GM13976 (cell line): ENCODE measurements around the gene LEFTY2.
"Not testable (repeated sequence)": the region's sequence is repeated elsewhere in the genome, so short reads cannot be mapped to it uniquely, and the experiment has no call there.

ENCODE experiments used
- DNase-seq: peaks from one replicate; pipeline ENCODE4 v3.0.0; 2012; ENCODE audit warnings: low spot score
- in situ Hi-C: fragments of 300-500 bp; cut with MboI; formaldehyde crosslinking; loops from one replicate; pipeline ENCODE4 v1.12.0; 2022; ENCODE audit warnings: low sequenced_read_pairs, mixed read lengths, inconsistent platforms; ENCODE audit not compliant: unreplicated experiment
- TF ChIP-seq, protein P1 (sequence below): IDR thresholded peaks from 2 replicates; pipeline ENCODE4 v1.5.1; 2012; ENCODE audit warnings: borderline replicate concordance, mild to moderate bottlenecking; ENCODE audit not compliant: insufficient read depth; ENCODE audit errors: extremely low read depth, missing control alignments, control extremely low read depth

The LEFTY2 gene

DNA sequence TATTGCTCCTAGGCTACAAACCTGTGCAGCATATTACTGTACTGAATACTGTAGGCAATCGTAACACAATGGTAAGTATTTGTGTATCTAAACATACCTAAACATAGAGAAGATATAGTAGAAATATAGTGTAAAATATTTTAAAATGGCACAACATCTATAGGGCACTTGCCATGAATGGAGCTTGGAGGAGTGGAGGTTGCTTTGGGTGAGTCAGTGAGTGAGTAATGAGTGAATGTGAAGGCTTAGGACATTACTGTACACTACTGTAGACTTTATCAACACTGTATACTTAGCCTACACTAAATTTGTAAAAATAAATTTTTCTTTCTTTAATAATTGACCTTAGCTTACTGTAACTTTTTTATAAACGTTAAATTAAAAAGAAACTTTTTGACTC lies 7.9 kb downstream of the LEFTY2 start:
- TF ChIP-seq, protein P1, sequence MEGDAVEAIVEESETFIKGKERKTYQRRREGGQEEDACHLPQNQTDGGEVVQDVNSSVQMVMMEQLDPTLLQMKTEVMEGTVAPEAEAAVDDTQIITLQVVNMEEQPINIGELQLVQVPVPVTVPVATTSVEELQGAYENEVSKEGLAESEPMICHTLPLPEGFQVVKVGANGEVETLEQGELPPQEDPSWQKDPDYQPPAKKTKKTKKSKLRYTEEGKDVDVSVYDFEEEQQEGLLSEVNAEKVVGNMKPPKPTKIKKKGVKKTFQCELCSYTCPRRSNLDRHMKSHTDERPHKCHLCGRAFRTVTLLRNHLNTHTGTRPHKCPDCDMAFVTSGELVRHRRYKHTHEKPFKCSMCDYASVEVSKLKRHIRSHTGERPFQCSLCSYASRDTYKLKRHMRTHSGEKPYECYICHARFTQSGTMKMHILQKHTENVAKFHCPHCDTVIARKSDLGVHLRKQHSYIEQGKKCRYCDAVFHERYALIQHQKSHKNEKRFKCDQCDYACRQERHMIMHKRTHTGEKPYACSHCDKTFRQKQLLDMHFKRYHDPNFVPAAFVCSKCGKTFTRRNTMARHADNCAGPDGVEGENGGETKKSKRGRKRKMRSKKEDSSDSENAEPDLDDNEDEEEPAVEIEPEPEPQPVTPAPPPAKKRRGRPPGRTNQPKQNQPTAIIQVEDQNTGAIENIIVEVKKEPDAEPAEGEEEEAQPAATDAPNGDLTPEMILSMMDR = no peak
- in situ Hi-C loops = no loop called here
- DNase-seq = no peak

DNA sequence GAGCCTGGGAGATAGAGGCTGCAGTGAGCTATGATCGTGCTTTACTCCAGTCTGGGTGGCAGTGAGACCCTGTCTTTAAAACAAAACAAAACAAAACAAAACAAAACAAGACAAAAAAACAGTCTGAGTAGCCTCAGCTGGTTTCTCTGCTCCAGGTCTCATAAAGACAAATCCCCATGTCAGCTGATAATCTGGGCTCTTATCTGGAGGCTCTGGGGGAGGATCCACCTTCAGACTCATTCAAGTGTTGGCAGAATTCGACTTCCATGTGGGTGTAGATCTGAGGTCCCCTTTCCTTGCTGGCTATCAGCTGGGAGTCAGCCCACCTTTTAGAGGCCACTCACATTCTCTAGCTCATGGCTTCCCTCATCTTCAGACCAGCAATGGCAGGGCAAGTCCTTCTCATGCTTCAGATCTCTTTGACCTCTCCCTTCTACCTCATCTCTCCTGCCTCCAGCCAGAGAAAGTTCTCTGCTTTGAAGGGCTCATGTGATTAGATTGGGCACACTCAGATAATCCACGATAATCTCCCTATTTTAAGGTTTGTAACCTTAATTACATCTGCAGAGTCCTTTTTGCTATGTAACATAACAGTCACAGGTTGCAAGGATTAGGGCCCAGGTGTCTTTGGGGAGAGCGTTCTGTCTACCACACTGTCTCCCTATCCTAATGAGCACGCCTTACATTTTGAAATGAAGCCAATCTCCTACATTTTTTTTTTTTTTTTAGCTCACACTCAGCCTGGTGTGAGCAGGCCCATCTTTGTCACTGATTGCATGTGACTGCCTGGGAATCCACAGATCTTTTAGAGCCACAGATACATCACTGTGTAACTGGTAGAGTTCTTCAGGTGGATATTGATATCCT lies 9.5 kb downstream of the LEFTY2 start:
- in situ Hi-C loops = no loop called here
- TF ChIP-seq, protein P1 = no peak
- no peak for DNase-seq

DNA sequence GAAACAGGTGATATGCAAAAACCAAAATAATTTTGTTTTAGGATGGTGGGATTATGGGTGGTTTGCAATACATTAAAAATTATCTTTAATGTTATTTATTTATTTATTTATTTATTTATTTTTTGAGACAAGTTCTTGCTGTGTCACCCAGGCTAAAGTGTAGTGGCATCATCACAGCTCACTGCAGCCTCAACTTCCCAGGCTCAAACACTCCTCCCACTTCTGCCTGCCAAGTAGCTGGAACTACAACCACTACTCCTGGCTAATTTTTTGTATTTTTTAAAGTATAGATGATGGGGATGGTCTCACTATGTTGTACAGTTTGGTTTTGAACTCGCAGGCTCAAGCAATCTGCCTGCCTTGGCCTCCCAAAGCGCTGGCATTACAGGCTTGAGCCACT lies 10.5 kb downstream of the LEFTY2 start:
- no peak for DNase-seq
- in situ Hi-C loops = no loop called here
- TF ChIP-seq, protein P1 = no peak

DNA sequence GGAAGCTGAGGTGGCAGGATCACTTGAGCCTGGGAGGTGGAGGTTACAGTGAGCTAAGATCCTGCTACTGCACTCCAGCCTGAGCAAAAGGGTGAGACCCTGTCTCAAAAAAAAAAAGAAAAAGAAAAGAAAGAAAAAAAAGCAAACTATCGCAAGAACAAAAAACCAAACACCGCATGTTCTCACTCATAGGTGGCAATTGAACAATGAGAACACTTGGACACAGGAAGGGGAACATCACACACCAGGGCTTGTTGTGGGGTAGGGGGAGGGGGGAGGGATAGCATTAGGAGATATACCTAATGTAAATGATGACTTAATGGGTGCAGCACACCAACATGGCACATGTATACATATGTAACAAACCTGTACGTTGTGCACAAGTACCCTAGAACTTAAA lies 11.6 kb downstream of the LEFTY2 start:
- DNase-seq, in situ Hi-C loops: not testable (repeated sequence)

DNA sequence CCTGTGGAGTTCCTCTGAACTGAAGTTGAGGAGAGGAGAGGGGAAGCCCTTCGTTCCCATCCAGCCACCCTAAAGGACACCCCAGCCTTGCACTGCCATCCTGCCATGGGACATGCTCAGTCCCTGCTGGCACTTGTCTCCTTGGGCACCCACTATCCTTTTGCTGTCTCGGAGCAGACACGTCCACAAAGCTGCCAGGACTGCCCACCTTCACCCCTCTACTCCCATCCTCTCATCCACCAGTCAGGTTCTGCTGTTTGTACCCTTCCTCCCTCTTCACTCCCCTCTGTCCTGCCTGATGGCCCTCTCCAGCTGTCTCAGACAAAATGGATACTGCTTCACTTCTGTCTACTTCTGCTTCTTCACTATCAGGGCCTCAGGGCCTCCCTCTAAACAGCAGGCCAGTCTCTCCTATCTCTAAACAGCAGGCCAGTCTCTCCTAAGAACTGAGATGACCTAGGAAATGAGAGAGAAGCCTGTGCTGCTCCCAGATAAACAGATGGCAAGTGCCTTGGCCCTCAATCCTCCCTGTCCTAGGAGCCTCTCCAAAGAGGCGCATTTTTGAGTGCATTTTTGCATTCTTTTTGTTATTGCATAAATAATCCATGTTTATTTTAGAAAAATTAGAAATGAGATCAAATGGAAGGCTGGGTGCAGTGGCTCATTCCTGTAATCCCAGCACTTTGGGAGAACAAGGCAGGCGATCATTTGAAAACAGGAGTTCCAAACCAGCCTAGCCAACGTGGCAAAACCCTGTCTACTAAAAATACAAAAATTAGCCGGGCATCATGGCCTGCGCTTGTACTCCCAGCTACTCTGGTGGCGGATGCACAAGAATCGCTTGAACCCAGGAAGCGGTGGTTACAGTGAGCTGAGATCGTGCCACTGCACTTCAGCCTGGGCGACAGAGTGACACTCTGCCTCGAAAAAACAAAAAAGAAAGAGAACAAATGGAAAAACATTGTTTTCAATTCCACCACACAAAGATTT lies 12.5 kb downstream of the LEFTY2 start:
- TF ChIP-seq, protein P1 = no peak
- DNase-seq = no peak
- in situ Hi-C loops = no loop called here

DNA sequence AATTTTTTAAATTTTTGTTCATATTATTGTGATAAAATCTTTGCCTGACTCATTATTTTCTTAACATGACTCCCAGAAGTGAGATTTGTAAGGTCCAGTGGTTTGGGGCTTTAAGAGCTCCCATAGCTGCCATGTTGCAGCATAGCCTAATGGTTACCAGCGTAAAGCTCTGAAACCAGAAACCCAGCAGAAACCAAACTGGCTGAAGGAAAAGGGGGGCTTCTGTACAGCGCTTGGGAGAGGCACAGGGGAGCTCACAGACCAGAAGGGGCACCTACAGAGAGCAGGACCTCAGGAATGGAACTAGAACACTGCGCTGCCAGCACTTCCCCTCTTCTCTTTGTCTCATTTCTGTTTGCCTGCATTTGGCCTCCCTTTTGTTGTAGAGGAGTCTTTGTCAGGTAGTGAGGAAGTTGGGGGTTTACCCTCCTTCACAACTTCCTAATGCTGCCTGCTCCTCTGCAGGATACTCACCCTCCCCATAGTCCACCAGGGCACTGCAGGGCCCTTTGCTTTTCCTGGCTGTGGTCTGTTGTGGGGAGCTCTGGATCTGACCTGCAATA lies 14.4 kb downstream of the LEFTY2 start:
- DNase-seq = no peak
- in situ Hi-C loops = no loop called here

More for the DNA sequence above, 14.4 kb downstream of the LEFTY2 start:
- TF ChIP-seq, protein P1 = no peak
